ENCODE data around the gene IL6ST. TPM values are rescaled to one million over a fixed set of nuclear protein-coding genes. Genes with fewer than 3 reads are reported as not detected.

The IL6ST gene
- total and polyA plus RNA-seq, 2 experiments from 2014 or later = 197 to 242 TPM

- Histone ChIP-seq H3F3A (ENCODE audit: insufficient read depth) (peaks cover 50% of the 10 kb centered on the region), H3K9me2 (ENCODE audit: insufficient read depth) (no peaks in the 10 kb centered on the region), H3K4me2 (ENCODE audit: unreplicated experiment) (peak overlapping the region; percentile 4), H3K9ac (no peak overlapping the region), H3K4me3 (no peak overlapping the region), H3K36me3 (ENCODE audit: low read depth) (peaks cover 32% of the 10 kb centered on the region; the same call in 1 of the 2 replicates), H3K27me3 (replicated peaks; ENCODE audit: insufficient read depth) (no peaks in the 10 kb centered on the region), H3K79me2 (ENCODE audit: insufficient read depth) (no peaks in the 10 kb centered on the region), H3K27ac (0 out of 2 replicates have a peak overlapping the region, but pooled peaks have one; percentile 23), H3K4me1 (ENCODE audit: insufficient read depth) (peaks cover 12% of the 10 kb centered on the region), H2AFZ (no peak overlapping the region), H4K20me1 (ENCODE audit: insufficient read depth) (no peaks in the 10 kb centered on the region), H3K9me3 (ENCODE audit: low read depth) (no peaks in the 10 kb centered on the region)
- TF ChIP-seq EZH2 (IDR thresholded peaks at IDR 0.05; ENCODE audit: insufficient read depth, poor library complexity, severe bottlenecking) (no peak), EZH2phosphoT487 (IDR thresholded peaks at IDR 0.05; ENCODE audit: insufficient read depth, low read depth) (no peak)
- DNase-seq = peak; percentile 84
- in situ Hi-C loops (cut with MboI) = no loop called here
- 23 to 28% methylated on average over 3 of the region's 3 CpGs for WGBS, 2 experiments (ENCODE audit: low coverage in 1 of 2, low lambda C conversion rate in 2 of 2, missing lambda C conversion rate in 2 of 2)
Observed at GRCh38 chr5:55936100-55936693, 58.6 kb downstream of the IL6ST start.

GRCh38 chr5:55935371-55935770, 59.4 kb downstream of the IL6ST start:
- H3K4me3 ChIP-seq = no peak overlapping the region
- no peak for TF ChIP-seq EZH2phosphoT487 (IDR thresholded peaks at IDR 0.05; ENCODE audit: insufficient read depth, low read depth)
- no peak for TF ChIP-seq EZH2 (IDR thresholded peaks at IDR 0.05; ENCODE audit: insufficient read depth, poor library complexity, severe bottlenecking)
- no peaks in the 10 kb centered on the region for H4K20me1 ChIP-seq (ENCODE audit: insufficient read depth)
- no peaks in the 10 kb centered on the region for H3K9me3 ChIP-seq (ENCODE audit: low read depth)
- 78 to 80% methylated on average over 6 of the region's 6 CpGs for WGBS, 2 experiments (ENCODE audit: low coverage in 1 of 2, low lambda C conversion rate in 2 of 2, missing lambda C conversion rate in 2 of 2)
- peaks cover 50% of the 10 kb centered on the region for H3F3A ChIP-seq (ENCODE audit: insufficient read depth)
- DNase-seq = no peak
- H3K27me3 ChIP-seq (replicated peaks; ENCODE audit: insufficient read depth) = no peaks in the 10 kb centered on the region
- H3K9me2 ChIP-seq (ENCODE audit: insufficient read depth) = no peaks in the 10 kb centered on the region
- H3K9ac ChIP-seq = no peak overlapping the region
- no peaks in the 10 kb centered on the region for H3K79me2 ChIP-seq (ENCODE audit: insufficient read depth)
- peak overlapping the region; percentile 4 for H3K4me2 ChIP-seq (ENCODE audit: unreplicated experiment)
- H3K4me1 ChIP-seq (ENCODE audit: insufficient read depth) = peaks cover 12% of the 10 kb centered on the region
- in situ Hi-C loops (cut with MboI) = no loop called here
- no peak overlapping the region for H2AFZ ChIP-seq
- peaks cover 24% of the 10 kb centered on the region; the same call in 1 of the 2 replicates for H3K36me3 ChIP-seq (ENCODE audit: low read depth)
- peak overlapping the region; percentile 23; the same call in 1 of the 2 replicates for H3K27ac ChIP-seq

- no peak overlapping the region for H2AFZ ChIP-seq
- WGBS, 2 experiments (ENCODE audit: low coverage in 1 of 2, low lambda C conversion rate in 2 of 2, missing lambda C conversion rate in 2 of 2) = 72 to 85% methylated on average over 2 of the region's 2 CpGs
- peaks cover 50% of the 10 kb centered on the region for H3F3A ChIP-seq (ENCODE audit: insufficient read depth)
- DNase-seq = no peak
- peaks cover 12% of the 10 kb centered on the region for H3K4me1 ChIP-seq (ENCODE audit: insufficient read depth)
- no peaks in the 10 kb centered on the region for H3K79me2 ChIP-seq (ENCODE audit: insufficient read depth)
- no peak overlapping the region for H3K9ac ChIP-seq
- TF ChIP-seq EZH2phosphoT487 (IDR thresholded peaks at IDR 0.05; ENCODE audit: insufficient read depth, low read depth) (no peak), EZH2 (IDR thresholded peaks at IDR 0.05; ENCODE audit: insufficient read depth, poor library complexity, severe bottlenecking) (no peak)
- in situ Hi-C loops (cut with MboI) = no loop called here
- H4K20me1 ChIP-seq (ENCODE audit: insufficient read depth) = no peaks in the 10 kb centered on the region
- no peaks in the 10 kb centered on the region for H3K9me2 ChIP-seq (ENCODE audit: insufficient read depth)
- no peaks in the 10 kb centered on the region for H3K27me3 ChIP-seq (replicated peaks; ENCODE audit: insufficient read depth)
- H3K4me2 ChIP-seq (ENCODE audit: unreplicated experiment) = no peak overlapping the region
- no peaks in the 10 kb centered on the region for H3K9me3 ChIP-seq (ENCODE audit: low read depth)
- no peak overlapping the region for H3K27ac ChIP-seq
- H3K36me3 ChIP-seq (ENCODE audit: low read depth) = peaks cover 18% of the 10 kb centered on the region; the same call in 1 of the 2 replicates
- H3K4me3 ChIP-seq = no peak overlapping the region
Observed at GRCh38 chr5:55934720-55935119, 60.0 kb downstream of the IL6ST start.

- H3K9me3 ChIP-seq (ENCODE audit: low read depth) = no peaks in the 10 kb centered on the region
- DNase-seq = no peak
- H3K27ac ChIP-seq = no peak overlapping the region
- no peak overlapping the region for H2AFZ ChIP-seq
- H3K36me3 ChIP-seq (ENCODE audit: low read depth) = peaks cover 12% of the 10 kb centered on the region; the same call in 1 of the 2 replicates
- H3K79me2 ChIP-seq (ENCODE audit: insufficient read depth) = no peaks in the 10 kb centered on the region
- no peak overlapping the region for H3K4me3 ChIP-seq
- 86 to 88% methylated on average over 9 of the region's 9 CpGs for WGBS, 2 experiments (ENCODE audit: low coverage in 1 of 2, low lambda C conversion rate in 2 of 2, missing lambda C conversion rate in 2 of 2)
- H4K20me1 ChIP-seq (ENCODE audit: insufficient read depth) = no peaks in the 10 kb centered on the region
- in situ Hi-C loops (cut with MboI) = no loop called here
- H3K4me2 ChIP-seq (ENCODE audit: unreplicated experiment) = no peak overlapping the region
- peaks cover 12% of the 10 kb centered on the region for H3K4me1 ChIP-seq (ENCODE audit: insufficient read depth)
- H3K9me2 ChIP-seq (ENCODE audit: insufficient read depth) = no peaks in the 10 kb centered on the region
- TF ChIP-seq EZH2phosphoT487 (IDR thresholded peaks at IDR 0.05; ENCODE audit: insufficient read depth, low read depth) (no peak), EZH2 (IDR thresholded peaks at IDR 0.05; ENCODE audit: insufficient read depth, poor library complexity, severe bottlenecking) (no peak)
- H3K27me3 ChIP-seq (replicated peaks; ENCODE audit: insufficient read depth) = no peaks in the 10 kb centered on the region
- peaks cover 49% of the 10 kb centered on the region for H3F3A ChIP-seq (ENCODE audit: insufficient read depth)
- no peak overlapping the region for H3K9ac ChIP-seq
Observed at GRCh38 chr5:55934115-55934613, 60.6 kb downstream of the IL6ST start.

Data from GM23248 (cell line).